ENCODE data around the gene PRSS38.
"Not testable (repeated sequence)": the region's sequence is repeated elsewhere in the genome, so short reads cannot be mapped to it uniquely, and the experiment has no call there.

Gene PRSS38

DNA sequence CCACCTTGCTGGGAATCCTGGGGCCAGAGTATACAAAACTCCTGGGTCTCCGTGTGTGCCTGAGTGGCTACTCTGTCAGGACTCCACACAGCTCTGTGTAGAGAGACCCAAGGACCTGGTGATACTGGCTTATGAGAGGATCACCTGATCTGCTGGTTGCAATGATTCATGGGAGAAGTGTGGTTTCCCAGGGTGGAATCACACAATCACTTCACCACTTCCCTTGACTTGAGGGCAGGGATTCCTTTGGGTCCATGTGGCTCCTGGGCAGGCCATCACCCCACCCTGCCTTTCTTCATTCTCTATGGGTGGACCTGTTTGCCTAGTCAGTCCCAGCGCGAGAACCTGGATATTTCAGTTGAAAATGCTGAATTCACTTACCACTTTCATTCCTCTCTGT, 13.3 kb downstream of the PRSS38 start:
- Histone ChIP-seq H3K9me3 (ENCODE audit: low read depth, low read length) (no peaks in the 10 kb centered on the region), H3K9ac (ENCODE audit: insufficient read length) (no peak overlapping the region), H3K36me3 (ENCODE audit: insufficient read depth, low read length) (no peaks in the 10 kb centered on the region), H3K4me3 (no peak overlapping the region), H3K27ac (no peak overlapping the region)
- TF ChIP-seq FOXP2 (optimal IDR thresholded peaks at IDR 0.05; ENCODE audit: control extremely low read depth, extremely low read length, insufficient read depth) (no peak), POLR2AphosphoS5 (IDR thresholded peaks at IDR 0.05; ENCODE audit: borderline replicate concordance, low read depth, low read length) (no peak), EZH2 (IDR thresholded peaks at IDR 0.05) (no peak)
- no peak for DNase-seq (ENCODE audit: low read depth, low spot score)

DNA sequence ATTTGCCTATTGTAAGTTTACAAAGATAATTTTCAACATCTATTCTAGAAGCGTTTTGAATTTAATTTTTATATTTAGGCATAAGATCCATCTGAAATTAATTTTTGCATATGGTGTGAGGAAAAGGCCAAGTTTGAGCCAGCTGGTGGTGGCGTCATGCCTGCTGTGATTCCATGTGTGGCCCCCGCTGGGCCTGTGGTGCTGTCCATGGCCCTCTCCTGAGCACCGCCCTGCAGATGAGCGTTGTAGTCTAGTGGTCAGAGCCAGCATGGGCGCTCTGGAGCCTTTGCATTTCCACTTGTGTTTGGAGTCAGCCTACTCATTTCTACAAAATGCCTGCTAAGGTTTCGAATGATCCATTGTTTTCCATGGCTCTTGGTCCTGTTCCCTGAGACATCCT, 22.7 kb downstream of the PRSS38 start:
- H3K4me3 ChIP-seq: no peak overlapping the region
- no peak overlapping the region for H3K9ac ChIP-seq (ENCODE audit: insufficient read length)
- no peaks in the 10 kb centered on the region for H3K9me3 ChIP-seq (ENCODE audit: low read depth, low read length)
- no peak for TF ChIP-seq POLR2AphosphoS5 (IDR thresholded peaks at IDR 0.05; ENCODE audit: borderline replicate concordance, low read depth, low read length)
- TF ChIP-seq EZH2 (IDR thresholded peaks at IDR 0.05): no peak
- no peak for TF ChIP-seq FOXP2 (optimal IDR thresholded peaks at IDR 0.05; ENCODE audit: control extremely low read depth, extremely low read length, insufficient read depth)
- no peak for DNase-seq (ENCODE audit: low read depth, low spot score)
- H3K36me3 ChIP-seq (ENCODE audit: insufficient read depth, low read length): no peaks in the 10 kb centered on the region
- H3K27ac ChIP-seq: no peak overlapping the region

DNA sequence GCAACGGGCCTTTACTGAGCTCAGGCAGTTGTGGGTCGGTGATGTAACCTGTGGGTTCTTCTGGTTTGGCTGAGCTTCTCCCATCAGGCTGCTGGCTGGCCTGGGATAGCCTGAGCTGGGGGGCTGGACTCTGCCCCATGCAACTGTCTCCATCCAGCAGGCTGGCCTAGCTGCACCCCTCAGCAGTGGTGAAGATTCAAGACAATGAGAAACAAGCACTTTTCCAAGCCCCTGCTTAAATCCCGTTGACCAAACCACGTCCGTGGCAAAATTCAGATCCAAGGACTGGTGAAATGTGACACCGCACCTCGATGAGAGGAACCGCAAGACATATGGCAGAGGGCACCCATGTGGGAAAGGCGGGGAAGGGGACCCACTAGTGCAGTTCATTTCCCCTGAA, 25.6 kb downstream of the PRSS38 start:
- DNase-seq (ENCODE audit: low read depth, low spot score): no peak
- no peaks in the 10 kb centered on the region for H3K36me3 ChIP-seq (ENCODE audit: insufficient read depth, low read length)
- no peak overlapping the region for H3K9ac ChIP-seq (ENCODE audit: insufficient read length)
- TF ChIP-seq FOXP2 (optimal IDR thresholded peaks at IDR 0.05; ENCODE audit: control extremely low read depth, extremely low read length, insufficient read depth) (no peak), EZH2 (IDR thresholded peaks at IDR 0.05) (no peak), POLR2AphosphoS5 (IDR thresholded peaks at IDR 0.05; ENCODE audit: borderline replicate concordance, low read depth, low read length) (no peak)
- no peaks in the 10 kb centered on the region for H3K9me3 ChIP-seq (ENCODE audit: low read depth, low read length)
- no peak overlapping the region for H3K27ac ChIP-seq
- H3K4me3 ChIP-seq: no peak overlapping the region

DNA sequence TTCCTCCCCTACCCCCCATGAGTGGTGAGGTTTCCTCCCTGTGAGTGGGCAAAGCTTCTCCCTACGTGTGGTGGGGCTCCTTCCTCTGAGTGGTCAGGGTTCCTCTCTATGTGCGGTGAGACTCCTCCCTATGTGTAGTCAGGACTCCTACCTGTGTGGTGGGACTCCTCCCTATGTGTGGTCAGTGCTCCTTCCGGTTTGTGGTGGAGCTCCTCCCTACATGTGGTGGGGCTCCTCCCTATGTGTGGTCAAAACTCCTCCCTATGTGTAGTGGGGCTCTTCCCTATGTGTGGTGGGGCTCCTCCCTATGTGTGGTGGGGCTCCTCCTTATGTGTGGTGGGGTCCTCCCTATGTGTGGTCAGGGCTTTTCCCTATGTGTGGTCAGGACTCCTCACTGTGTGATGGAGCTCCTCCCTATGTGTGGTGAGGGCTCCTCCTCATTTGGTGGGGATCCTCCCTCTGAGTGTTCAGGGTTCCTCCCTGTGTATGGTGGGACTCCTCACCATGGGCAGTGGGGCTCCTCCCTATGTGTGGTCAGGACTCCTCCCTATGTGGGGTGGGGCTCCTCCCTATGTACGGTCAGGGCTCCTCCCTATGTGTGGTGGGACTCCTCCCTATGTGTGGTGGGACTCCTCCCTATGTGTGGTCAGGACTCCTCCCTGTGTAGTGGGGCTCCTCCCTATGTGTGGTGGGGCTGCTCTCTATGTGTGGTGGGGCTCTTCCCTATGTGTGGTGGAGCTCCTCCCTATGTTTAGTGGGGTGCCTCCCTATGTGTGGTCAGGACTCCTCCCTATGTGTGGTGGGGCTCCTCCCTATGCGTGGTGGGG, 29.1 kb downstream of the PRSS38 start:
- no peak overlapping the region for H3K4me3 ChIP-seq
- no peaks in the 10 kb centered on the region for H3K9me3 ChIP-seq (ENCODE audit: low read depth, low read length)
- no peaks in the 10 kb centered on the region for H3K36me3 ChIP-seq (ENCODE audit: insufficient read depth, low read length)
- no peak for TF ChIP-seq FOXP2 (optimal IDR thresholded peaks at IDR 0.05; ENCODE audit: control extremely low read depth, extremely low read length, insufficient read depth)
- no peak for TF ChIP-seq EZH2 (IDR thresholded peaks at IDR 0.05)
- no peak for TF ChIP-seq POLR2AphosphoS5 (IDR thresholded peaks at IDR 0.05; ENCODE audit: borderline replicate concordance, low read depth, low read length)
- H3K27ac ChIP-seq: no peak overlapping the region
- no peak for DNase-seq (ENCODE audit: low read depth, low spot score)
- H3K9ac ChIP-seq (ENCODE audit: insufficient read length): no peak overlapping the region

DNA sequence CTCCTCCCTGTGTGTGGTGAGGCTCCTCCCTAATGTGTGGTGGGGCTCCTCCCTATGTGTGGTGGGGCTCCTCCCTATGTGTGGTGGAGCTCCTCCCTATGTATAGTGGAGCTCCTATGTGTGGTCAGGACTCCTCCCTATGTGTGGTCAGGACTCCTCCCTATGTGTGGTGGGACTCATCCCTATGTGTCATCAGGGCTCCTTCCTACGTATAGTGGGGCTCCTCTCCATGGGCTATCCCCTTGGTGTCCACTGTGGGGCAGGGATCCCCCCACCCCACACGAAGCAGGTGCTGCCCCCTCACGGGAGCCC, 29.6 kb downstream of the PRSS38 start:
- no peak overlapping the region for H3K9ac ChIP-seq (ENCODE audit: insufficient read length)
- no peaks in the 10 kb centered on the region for H3K9me3 ChIP-seq (ENCODE audit: low read depth, low read length)
- H3K36me3 ChIP-seq (ENCODE audit: insufficient read depth, low read length): no peaks in the 10 kb centered on the region
- no peak overlapping the region for H3K27ac ChIP-seq
- no peak for TF ChIP-seq FOXP2 (optimal IDR thresholded peaks at IDR 0.05; ENCODE audit: control extremely low read depth, extremely low read length, insufficient read depth)
- no peak overlapping the region for H3K4me3 ChIP-seq
- no peak for DNase-seq (ENCODE audit: low read depth, low spot score)

DNA sequence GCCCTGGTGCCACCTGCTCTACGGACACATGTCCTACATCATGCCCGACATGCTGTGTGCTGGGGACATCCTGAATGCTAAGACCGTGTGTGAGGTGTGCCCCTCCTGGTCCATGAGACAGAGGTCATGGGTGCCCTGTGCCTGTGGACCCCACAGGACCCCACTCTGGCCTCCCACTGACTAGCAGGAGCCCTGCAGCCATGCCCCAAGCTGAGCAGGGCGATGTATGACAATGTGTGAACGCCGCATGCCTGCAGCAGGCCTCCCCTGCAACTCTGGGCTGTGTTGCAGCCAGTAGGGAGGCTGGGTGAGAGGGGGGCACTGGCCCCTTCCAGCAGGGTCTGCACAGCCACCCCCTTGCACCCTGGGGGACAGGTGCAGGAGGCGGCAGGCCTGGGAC, 30.0 kb downstream of the PRSS38 start:
- no peaks in the 10 kb centered on the region for H3K9me3 ChIP-seq (ENCODE audit: low read depth, low read length)
- H3K36me3 ChIP-seq (ENCODE audit: insufficient read depth, low read length): no peaks in the 10 kb centered on the region
- DNase-seq (ENCODE audit: low read depth, low spot score): no peak
- no peak overlapping the region for H3K4me3 ChIP-seq
- no peak overlapping the region for H3K9ac ChIP-seq (ENCODE audit: insufficient read length)
- no peak for TF ChIP-seq FOXP2 (optimal IDR thresholded peaks at IDR 0.05; ENCODE audit: control extremely low read depth, extremely low read length, insufficient read depth)
- TF ChIP-seq EZH2 (IDR thresholded peaks at IDR 0.05): no peak
- TF ChIP-seq POLR2AphosphoS5 (IDR thresholded peaks at IDR 0.05; ENCODE audit: borderline replicate concordance, low read depth, low read length): no peak
- no peak overlapping the region for H3K27ac ChIP-seq

DNA sequence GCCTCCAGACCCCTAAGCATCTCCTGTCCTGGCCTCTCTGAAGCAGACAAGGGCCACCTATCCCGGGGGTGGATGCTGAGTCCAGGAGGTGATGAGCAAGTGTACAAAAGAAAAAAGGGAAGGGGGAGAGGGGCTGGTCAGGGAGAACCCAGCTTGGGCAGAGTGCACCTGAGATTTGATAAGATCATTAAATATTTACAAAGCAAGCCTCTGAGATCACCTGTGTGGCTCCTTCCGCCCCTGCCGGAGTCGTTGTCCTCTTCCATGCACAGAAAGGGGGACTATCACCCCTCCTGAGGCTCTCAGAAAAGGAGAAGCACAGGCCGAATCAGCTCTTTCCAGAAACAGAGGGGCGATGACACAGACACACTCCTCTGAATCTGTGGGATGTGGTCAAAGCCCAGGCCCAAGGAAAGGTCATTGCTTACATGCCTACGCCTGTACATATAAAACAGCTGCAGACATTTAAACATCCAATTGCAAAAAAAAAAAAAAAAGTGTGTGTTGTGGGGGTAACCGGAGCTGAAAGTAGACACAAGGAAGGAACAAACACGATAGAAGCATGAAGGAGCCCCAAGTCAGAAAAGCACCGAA, 30.9 kb downstream of the PRSS38 start:
- Histone ChIP-seq H3K36me3 (ENCODE audit: insufficient read depth, low read length) (no peaks in the 10 kb centered on the region), H3K27ac (no peak overlapping the region), H3K9me3 (ENCODE audit: low read depth, low read length) (no peaks in the 10 kb centered on the region), H3K4me3 (no peak overlapping the region), H3K9ac (ENCODE audit: insufficient read length) (no peak overlapping the region)
- TF ChIP-seq EZH2 (IDR thresholded peaks at IDR 0.05) (no peak), POLR2AphosphoS5 (IDR thresholded peaks at IDR 0.05; ENCODE audit: borderline replicate concordance, low read depth, low read length) (no peak), FOXP2 (optimal IDR thresholded peaks at IDR 0.05; ENCODE audit: control extremely low read depth, extremely low read length, insufficient read depth) (no peak)
- no peak for DNase-seq (ENCODE audit: low read depth, low spot score)

DNA sequence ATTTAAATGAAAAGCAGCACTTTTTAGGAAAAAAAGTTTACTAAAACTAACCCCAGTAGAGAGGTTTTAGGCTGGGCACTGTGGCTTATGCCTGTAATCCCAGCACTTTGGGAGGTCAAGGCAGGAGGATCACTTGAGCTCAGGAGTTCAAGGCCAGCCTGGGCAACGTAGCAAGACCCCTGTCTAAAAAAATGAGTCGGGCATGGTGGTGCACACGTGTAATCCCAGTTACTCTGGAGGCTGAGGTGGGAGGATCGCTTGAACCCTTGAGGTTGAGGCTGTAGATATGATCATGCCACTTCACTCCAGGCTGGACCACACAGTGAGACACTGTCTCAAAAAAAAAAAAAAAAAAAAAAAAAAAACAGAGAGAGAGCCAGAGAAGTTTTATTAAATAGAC, 31.6 kb downstream of the PRSS38 start:
- H3K27ac ChIP-seq; H3K9ac ChIP-seq (ENCODE audit: insufficient read length); DNase-seq (ENCODE audit: low read depth, low spot score); H3K36me3 ChIP-seq (ENCODE audit: insufficient read depth, low read length); H3K9me3 ChIP-seq (ENCODE audit: low read depth, low read length); H3K4me3 ChIP-seq: not testable (repeated sequence)

DNA sequence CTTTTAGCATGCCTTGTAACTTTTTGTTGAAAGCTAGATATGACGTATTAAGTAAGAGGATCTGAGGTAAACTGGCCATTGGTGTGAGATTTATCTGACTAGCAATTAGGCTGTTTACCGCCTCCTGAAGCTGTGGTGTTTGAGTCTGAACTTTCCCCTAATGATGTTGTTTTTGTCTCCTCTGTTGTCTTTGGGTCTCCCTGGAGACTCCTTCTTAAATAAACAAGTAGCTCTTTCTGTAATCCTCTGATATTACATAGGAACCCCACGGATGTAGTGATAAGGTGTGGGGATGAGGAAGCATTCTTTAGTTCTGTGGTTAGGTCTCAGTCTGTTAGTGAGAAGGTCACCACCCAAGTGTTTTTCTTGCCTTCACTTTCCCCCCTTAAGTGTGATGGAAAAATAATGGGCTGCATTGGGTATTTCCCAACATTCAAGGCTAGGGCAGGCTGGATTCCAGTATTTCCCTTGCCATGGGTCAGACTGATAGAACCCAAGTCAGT, 33.0 kb downstream of the PRSS38 start:
- DNase-seq (ENCODE audit: low read depth, low spot score): no peak
- no peak overlapping the region for H3K27ac ChIP-seq
- H3K36me3 ChIP-seq (ENCODE audit: insufficient read depth, low read length): no peaks in the 10 kb centered on the region
- H3K9me3 ChIP-seq (ENCODE audit: low read depth, low read length): no peaks in the 10 kb centered on the region
- TF ChIP-seq POLR2AphosphoS5 (IDR thresholded peaks at IDR 0.05; ENCODE audit: borderline replicate concordance, low read depth, low read length): no peak
- TF ChIP-seq EZH2 (IDR thresholded peaks at IDR 0.05): no peak
- no peak for TF ChIP-seq FOXP2 (optimal IDR thresholded peaks at IDR 0.05; ENCODE audit: control extremely low read depth, extremely low read length, insufficient read depth)
- H3K4me3 ChIP-seq: no peak overlapping the region
- no peak overlapping the region for H3K9ac ChIP-seq (ENCODE audit: insufficient read length)
